ENCODE results near the gene CDH4. TPM values are rescaled to one million over a fixed set of nuclear protein-coding genes. Genes with fewer than 3 reads are reported as not detected.

The CDH4 gene
- total RNA-seq, 1 experiment from 2014 or later: not detected

DNA sequence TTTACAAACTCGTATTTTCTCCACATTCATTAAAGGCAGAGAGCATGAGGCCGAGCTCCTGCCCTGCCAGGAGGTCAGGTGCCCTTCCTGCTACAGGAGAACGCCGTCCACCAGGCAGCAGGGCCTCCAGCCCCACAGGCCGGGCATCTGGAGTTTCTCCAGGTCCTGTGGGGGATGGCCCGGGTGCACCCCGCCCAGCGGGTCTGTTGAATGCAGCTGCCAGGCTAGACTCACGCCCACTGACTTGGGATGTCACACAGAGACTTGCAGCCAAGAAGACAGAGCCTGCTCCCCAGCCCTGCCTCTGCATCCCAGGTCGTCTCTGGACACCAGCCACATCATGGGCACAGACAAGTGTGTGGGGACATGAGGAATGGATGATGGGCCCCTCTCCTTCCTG is 376.4 kb downstream of the CDH4 start:
- Histone ChIP-seq H3K27ac (no peak overlapping the region), H4K20me1 (ENCODE audit: insufficient read depth) (peaks cover under 1% of the 10 kb centered on the region; the same call in 1 of the 2 replicates), H2AFZ (no peak overlapping the region), H3K4me2 (no peak overlapping the region), H3K4me1 (replicated peaks; ENCODE audit: insufficient read depth) (no peaks in the 10 kb centered on the region), H3K79me2 (ENCODE audit: low read depth) (no peaks in the 10 kb centered on the region), H3K4me3 (no peak overlapping the region), H3K36me3 (ENCODE audit: low read depth) (no peaks in the 10 kb centered on the region), H3K9me2 (ENCODE audit: insufficient read depth) (no peaks in the 10 kb centered on the region), H3K27me3 (ENCODE audit: insufficient read depth, low read depth) (peaks cover 97% of the 10 kb centered on the region), H3K9me3 (ENCODE audit: insufficient read depth, low read depth) (no peaks in the 10 kb centered on the region), H3F3A (ENCODE audit: insufficient read depth, low read depth) (no peaks in the 10 kb centered on the region)
- TF ChIP-seq CTCF (conservative IDR thresholded peaks at IDR 0.05) (no peak), EZH2 (IDR thresholded peaks at IDR 0.05; ENCODE audit: low read depth) (no peak)
- intact Hi-C loops (cut with micrococcal nuclease; ENCODE audit: unreplicated experiment): no loop called here
- ChIA-PET CTCF (no interaction called here), POLR2A (ENCODE audit: unreplicated experiment) (no interaction called here)
- BruUV-seq (replicated peaks): no TSS peak
- DNase-seq: no peak

- BruUV-seq (replicated peaks): no TSS peak
- POLR2A ChIA-PET (ENCODE audit: unreplicated experiment): no interaction called here
- no peak for DNase-seq
- H2AFZ ChIP-seq: no peak overlapping the region
- peaks cover 97% of the 10 kb centered on the region for H3K27me3 ChIP-seq (ENCODE audit: insufficient read depth, low read depth)
- intact Hi-C loops (cut with micrococcal nuclease; ENCODE audit: unreplicated experiment): no loop called here
- CTCF ChIA-PET: no interaction called here
- no peaks in the 10 kb centered on the region for H3K9me2 ChIP-seq (ENCODE audit: insufficient read depth)
- H3K4me1 ChIP-seq (replicated peaks; ENCODE audit: insufficient read depth): no peaks in the 10 kb centered on the region
- no peak overlapping the region for H3K27ac ChIP-seq
- no peaks in the 10 kb centered on the region for H3F3A ChIP-seq (ENCODE audit: insufficient read depth, low read depth)
- H3K79me2 ChIP-seq (ENCODE audit: low read depth): no peaks in the 10 kb centered on the region
- H4K20me1 ChIP-seq (ENCODE audit: insufficient read depth): no peaks in the 10 kb centered on the region
- no peaks in the 10 kb centered on the region for H3K9me3 ChIP-seq (ENCODE audit: insufficient read depth, low read depth)
- no peak overlapping the region for H3K4me3 ChIP-seq
- H3K4me2 ChIP-seq: no peak overlapping the region
- no peaks in the 10 kb centered on the region for H3K36me3 ChIP-seq (ENCODE audit: low read depth)
- TF ChIP-seq CTCF (conservative IDR thresholded peaks at IDR 0.05) (no peak), EZH2 (IDR thresholded peaks at IDR 0.05; ENCODE audit: low read depth) (no peak)
Observed at GRCh38 chr20:61628901-61629601, 377.0 kb downstream of the CDH4 start.

GRCh38 chr20:61629602-61630390 is 377.7 kb downstream of the CDH4 start:
- CTCF ChIA-PET: no interaction called here
- Histone ChIP-seq H3K36me3 (ENCODE audit: low read depth) (no peaks in the 10 kb centered on the region), H3K27ac (no peak overlapping the region), H3K27me3 (ENCODE audit: insufficient read depth, low read depth) (peaks cover 97% of the 10 kb centered on the region), H3K9me3 (ENCODE audit: insufficient read depth, low read depth) (no peaks in the 10 kb centered on the region), H3K4me2 (no peak overlapping the region), H3K79me2 (ENCODE audit: low read depth) (no peaks in the 10 kb centered on the region), H4K20me1 (ENCODE audit: insufficient read depth) (no peaks in the 10 kb centered on the region), H3K9me2 (ENCODE audit: insufficient read depth) (no peaks in the 10 kb centered on the region), H3K4me1 (replicated peaks; ENCODE audit: insufficient read depth) (no peaks in the 10 kb centered on the region), H3F3A (ENCODE audit: insufficient read depth, low read depth) (no peaks in the 10 kb centered on the region), H2AFZ (no peak overlapping the region), H3K4me3 (no peak overlapping the region)
- intact Hi-C loops (cut with micrococcal nuclease; ENCODE audit: unreplicated experiment): no loop called here
- no TSS peak for BruUV-seq (replicated peaks)
- POLR2A ChIA-PET (ENCODE audit: unreplicated experiment): no interaction called here
- TF ChIP-seq EZH2 (IDR thresholded peaks at IDR 0.05; ENCODE audit: low read depth) (no peak), CTCF (conservative IDR thresholded peaks at IDR 0.05) (no peak)
- no peak for DNase-seq
